Calu3 (cell line): Measurements from ENCODE around the gene FSHR. TPM values are rescaled to one million over a fixed set of nuclear protein-coding genes. Genes with fewer than 3 reads are reported as not detected.

Experiments used
- BruUV-seq: library from RNA; stranded (reverse); fragments of 400-500 nt; replicated peaks from 2 replicates; lab custom pipeline; 2021; lab: Mats Ljungman, UMichigan
- CTCF ChIA-PET: fragments of 300-600 bp; sonication (Branson Sonifier 250); formaldehyde crosslinking; loops from one replicate; lab custom pipeline; 2022; ENCODE audit warnings: antibody characterized with exemption; lab: Charles Lee
- DNase-seq: peaks from one replicate; pipeline ENCODE4 v3.0.0; 2022
- H3K27ac Mint-ChIP-seq: one replicate; pipeline ENCODE4 v1.8.0; 2022; ENCODE audit warnings: mixed read lengths; ENCODE audit not compliant: unreplicated experiment
- H3K27me3 Mint-ChIP-seq: one replicate; pipeline ENCODE4 v1.8.0; 2022; ENCODE audit warnings: mixed read lengths; ENCODE audit not compliant: unreplicated experiment
- H3K36me3 Mint-ChIP-seq: one replicate; pipeline ENCODE4 v1.8.0; 2022; ENCODE audit warnings: mild to moderate bottlenecking, moderate library complexity, mixed read lengths; ENCODE audit not compliant: insufficient read depth, unreplicated experiment
- H3K4me1 Mint-ChIP-seq: one replicate; pipeline ENCODE4 v1.8.0; 2022; ENCODE audit warnings: mild to moderate bottlenecking, low read depth, mixed read lengths; ENCODE audit not compliant: unreplicated experiment
- H3K4me3 Mint-ChIP-seq: one replicate; pipeline ENCODE4 v1.8.0; 2022; ENCODE audit warnings: mild to moderate bottlenecking, low read depth, moderate library complexity, mixed read lengths; ENCODE audit not compliant: unreplicated experiment
- H3K9me3 Mint-ChIP-seq: one replicate; pipeline ENCODE4 v1.8.0; 2022; ENCODE audit warnings: low read depth, mixed read lengths; ENCODE audit not compliant: unreplicated experiment
- CTCF ChIP-seq: fragments of 200-600 bp; IDR thresholded peaks from one replicate; pipeline ENCODE4 v1.8.0; 2022; ENCODE audit warnings: antibody characterized with exemption; ENCODE audit not compliant: unreplicated experiment
- intact Hi-C: fragments of 100-400 bp; cut with micrococcal nuclease; formaldehyde crosslinking; loops from one replicate; pipeline ENCODE4 v1.10.0; 2022; ENCODE audit not compliant: unreplicated experiment
- total RNA-seq: library from RNA; stranded (reverse); gene quantifications from 2 replicates; pipeline ENCODE4 v1.2.3, GENCODE V29; 2022

Gene FSHR
- total RNA-seq, 1 experiment from 2014 or later = not detected

- DNase-seq = no peak
- Mint-ChIP-seq H3K4me3 (no peak overlapping the region), H3K4me1 (no peaks in the 10 kb centered on the region), H3K9me3 (peaks cover 10% of the 10 kb centered on the region), H3K27me3 (no peaks in the 10 kb centered on the region), H3K36me3 (no peaks in the 10 kb centered on the region), H3K27ac (no peak overlapping the region)
- BruUV-seq = no TSS peak
- intact Hi-C loops = no loop called here
- TF ChIP-seq CTCF = no peak
- CTCF ChIA-PET = no interaction called here
Measured at GRCh38 chr2:49080681-49081080, 73.6 kb downstream of the FSHR start.

GRCh38 chr2:49070716-49071115 lies 83.6 kb downstream of the FSHR start:
- no peak overlapping the region for H3K27ac Mint-ChIP-seq
- no peaks in the 10 kb centered on the region for H3K27me3 Mint-ChIP-seq
- peaks cover 18% of the 10 kb centered on the region for H3K9me3 Mint-ChIP-seq
- no peak for DNase-seq
- H3K4me1 Mint-ChIP-seq = no peaks in the 10 kb centered on the region
- TF ChIP-seq CTCF = no peak
- CTCF ChIA-PET = no interaction called here
- H3K36me3 Mint-ChIP-seq = no peaks in the 10 kb centered on the region
- no peak overlapping the region for H3K4me3 Mint-ChIP-seq
- no TSS peak for BruUV-seq
- intact Hi-C loops = no loop called here

GRCh38 chr2:49069829-49070228 lies 84.5 kb downstream of the FSHR start:
- H3K27ac Mint-ChIP-seq = no peak overlapping the region
- H3K4me3 Mint-ChIP-seq = no peak overlapping the region
- no peaks in the 10 kb centered on the region for H3K27me3 Mint-ChIP-seq
- no peaks in the 10 kb centered on the region for H3K4me1 Mint-ChIP-seq
- no TSS peak for BruUV-seq
- no peak for TF ChIP-seq CTCF
- CTCF ChIA-PET = no interaction called here
- DNase-seq = no peak
- H3K9me3 Mint-ChIP-seq = peaks cover 17% of the 10 kb centered on the region
- intact Hi-C loops = no loop called here
- no peaks in the 10 kb centered on the region for H3K36me3 Mint-ChIP-seq

- Mint-ChIP-seq H3K4me3 (no peak overlapping the region), H3K4me1 (no peaks in the 10 kb centered on the region), H3K27ac (no peak overlapping the region), H3K36me3 (no peaks in the 10 kb centered on the region), H3K9me3 (peaks cover 11% of the 10 kb centered on the region), H3K27me3 (no peaks in the 10 kb centered on the region)
- no peak for TF ChIP-seq CTCF
- intact Hi-C loops = no loop called here
- BruUV-seq = no TSS peak
- no peak for DNase-seq
- CTCF ChIA-PET = no interaction called here
Measured at GRCh38 chr2:49068613-49069012, 85.7 kb downstream of the FSHR start.

GRCh38 chr2:49067971-49068370 lies 86.3 kb downstream of the FSHR start:
- no peak for TF ChIP-seq CTCF
- CTCF ChIA-PET = no interaction called here
- no peaks in the 10 kb centered on the region for H3K36me3 Mint-ChIP-seq
- no peaks in the 10 kb centered on the region for H3K4me1 Mint-ChIP-seq
- no peaks in the 10 kb centered on the region for H3K27me3 Mint-ChIP-seq
- DNase-seq = no peak
- H3K9me3 Mint-ChIP-seq = peaks cover 13% of the 10 kb centered on the region
- BruUV-seq = no TSS peak
- intact Hi-C loops = no loop called here
- H3K27ac Mint-ChIP-seq = no peak overlapping the region
- no peak overlapping the region for H3K4me3 Mint-ChIP-seq
